ENCODE measurements around the gene SPACA7. TPM values are rescaled to one million over a fixed set of nuclear protein-coding genes. Genes with fewer than 3 reads are reported as not detected.
A peak's percentile ranks its signal among the peaks of the same experiment; 100 is the strongest.

SPACA7 gene
- polyA plus RNA-seq, 3 donors, result not detected

- H3K9me3 Mint-ChIP-seq, result no peaks in the 10 kb centered on the region
- WGBS (ENCODE audit: insufficient coverage), result 93% methylated on average over 18 of the region's 27 CpGs
- no peaks in the 10 kb centered on the region for H4K20me1 ChIP-seq (ENCODE audit: insufficient read depth, low read length)
- no peak for TF ChIP-seq CTCF (IDR thresholded peaks at IDR 0.05)
- no peak overlapping the region for H3K4me2 ChIP-seq (replicated peaks; ENCODE audit: extremely low read depth, low read length, poor library complexity, severe bottlenecking)
- no peaks in the 10 kb centered on the region for H3K4me1 ChIP-seq (ENCODE audit: control insufficient read depth in 1 of 2, insufficient read depth in 2 of 2, low read length in 2 of 2)
- no peak overlapping the region for H3K9ac ChIP-seq (ENCODE audit: insufficient read depth, low read length, poor library complexity, severe bottlenecking)
- no peaks in the 10 kb centered on the region for H3K36me3 Mint-ChIP-seq
- no peaks in the 10 kb centered on the region for H3K79me2 ChIP-seq (ENCODE audit: insufficient read depth, low read length)
- no peak overlapping the region for H3K4me3 ChIP-seq (replicated peaks in 1 of 3; ENCODE audit: low read depth in 2 of 3, low read length in 3 of 3)
- H3K27me3 Mint-ChIP-seq (ENCODE audit: low read depth in 3 of 3), result peaks cover 10 to 14% (median 14%) of the 10 kb centered on the region in 3 donors
- peaks cover 5% of the 10 kb centered on the region for H3K4me1 Mint-ChIP-seq
- no peaks in the 10 kb centered on the region for H3K36me3 ChIP-seq (replicated peaks in 1 of 2; ENCODE audit: control insufficient read depth in 1 of 2, insufficient read depth in 2 of 2, low read length in 2 of 2)
- DNase-seq, result no peak
- intact Hi-C loops (cut with micrococcal nuclease), result no loop called here
- H3K27me3 ChIP-seq (ENCODE audit: control insufficient read depth in 2 of 2, insufficient read depth in 2 of 2, low read length in 2 of 2), result no peaks in the 10 kb centered on the region
- no peak overlapping the region for H3K27ac ChIP-seq (ENCODE audit: low read depth in 1 of 2, low read length in 2 of 2)
- no peaks in the 10 kb centered on the region for H3K9me3 ChIP-seq (replicated peaks in 1 of 2; ENCODE audit: control insufficient read depth in 1 of 2, insufficient read depth in 1 of 2, low read length in 2 of 2)
- H3K27ac Mint-ChIP-seq, result no peak overlapping the region
- no peak overlapping the region for H2AFZ ChIP-seq (ENCODE audit: insufficient read depth, low read depth, low read length, poor library complexity, severe bottlenecking)
- H3K4me3 Mint-ChIP-seq, result no peak overlapping the region
Observed at GRCh38 chr13:112447761-112448603, 71.8 kb downstream of the SPACA7 start.

GRCh38 chr13:112448621-112449544 is 72.7 kb downstream of the SPACA7 start:
- Mint-ChIP-seq H3K4me1 (no peaks in the 10 kb centered on the region), H3K27me3 (ENCODE audit: low read depth in 3 of 3) (peaks cover 4 to 6% (median 6%) of the 10 kb centered on the region in 3 donors), H3K9me3 (no peaks in the 10 kb centered on the region), H3K36me3 (no peaks in the 10 kb centered on the region), H3K27ac (peak overlapping the region in 1 of 7 donors; percentile 63), H3K4me3 (no peak overlapping the region)
- Histone ChIP-seq H3K4me2 (replicated peaks; ENCODE audit: extremely low read depth, low read length, poor library complexity, severe bottlenecking) (no peak overlapping the region), H4K20me1 (ENCODE audit: insufficient read depth, low read length) (no peaks in the 10 kb centered on the region), H3K27me3 (ENCODE audit: control insufficient read depth in 2 of 2, insufficient read depth in 2 of 2, low read length in 2 of 2) (no peaks in the 10 kb centered on the region), H3K9ac (ENCODE audit: insufficient read depth, low read length, poor library complexity, severe bottlenecking) (no peak overlapping the region), H3K4me1 (ENCODE audit: control insufficient read depth in 1 of 2, insufficient read depth in 2 of 2, low read length in 2 of 2) (no peaks in the 10 kb centered on the region), H3K36me3 (replicated peaks in 1 of 2; ENCODE audit: control insufficient read depth in 1 of 2, insufficient read depth in 2 of 2, low read length in 2 of 2) (no peaks in the 10 kb centered on the region), H3K4me3 (replicated peaks in 1 of 3; ENCODE audit: low read depth in 2 of 3, low read length in 3 of 3) (no peak overlapping the region), H3K27ac (ENCODE audit: low read depth in 1 of 2, low read length in 2 of 2) (no peak overlapping the region), H3K79me2 (ENCODE audit: insufficient read depth, low read length) (no peaks in the 10 kb centered on the region), H3K9me3 (replicated peaks in 1 of 2; ENCODE audit: control insufficient read depth in 1 of 2, insufficient read depth in 1 of 2, low read length in 2 of 2) (no peaks in the 10 kb centered on the region), H2AFZ (ENCODE audit: insufficient read depth, low read depth, low read length, poor library complexity, severe bottlenecking) (no peak overlapping the region)
- no peak for TF ChIP-seq CTCF (IDR thresholded peaks at IDR 0.05)
- WGBS (ENCODE audit: insufficient coverage), result 81% methylated on average over 18 of the region's 20 CpGs
- intact Hi-C loops (cut with micrococcal nuclease), result no loop called here
- DNase-seq, result no peak

Measured in CD14-positive monocyte (primary cell).